ENCODE data around the gene GALNTL6. TPM values are rescaled to one million over a fixed set of nuclear protein-coding genes. Genes with fewer than 3 reads are reported as not detected.

The GALNTL6 gene
- total and polyA plus RNA-seq, 2 donors (not counting 1 experiment from before 2014, with no cell fraction given), result 0.99 to 1.1 TPM

DNA sequence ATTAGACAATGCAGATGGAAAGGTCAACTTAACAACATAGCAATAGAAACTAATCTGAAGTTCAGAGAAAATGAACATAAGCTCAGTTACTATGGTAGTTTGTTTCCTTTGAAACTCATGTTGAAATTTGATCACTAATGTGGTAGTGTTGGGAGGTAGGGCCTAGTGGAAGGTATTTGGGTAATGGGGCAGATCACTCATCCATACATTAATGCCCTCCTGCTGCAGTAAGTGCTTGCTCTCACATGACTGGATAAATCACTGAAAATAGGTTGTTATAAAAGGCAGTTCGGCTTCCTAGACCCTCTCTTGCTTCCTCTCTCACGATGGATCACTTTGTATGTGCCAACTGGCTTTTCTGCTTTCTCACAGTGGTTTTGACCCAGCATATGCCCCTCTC, 788.0 kb downstream of the GALNTL6 start:
- ATAC-seq (ENCODE audit: low read depth) (no peak), DNase-seq (no peak)
- no peak overlapping the region for H3K27ac ChIP-seq (ENCODE audit: low read length in 2 of 2)
- Mint-ChIP-seq H3K27ac (no peak overlapping the region), H3K4me1 (no peaks in the 10 kb centered on the region), H3K4me3 (no peak overlapping the region), H3K9me3 (ENCODE audit: insufficient read depth) (no peaks in the 10 kb centered on the region), H3K27me3 (no peaks in the 10 kb centered on the region)
- H3K79me2 ChIP-seq (ENCODE audit: control insufficient read depth, insufficient read depth, low read length), result no peaks in the 10 kb centered on the region
- no peak overlapping the region for H3K9ac ChIP-seq (ENCODE audit: low read length)
- no peaks in the 10 kb centered on the region for H3K36me3 ChIP-seq (replicated peaks in 1 of 2; ENCODE audit: control extremely low read depth in 1 of 2, control insufficient read depth in 1 of 2, extremely low read depth in 1 of 2, insufficient read depth in 2 of 2, low read length in 1 of 2)
- no peak overlapping the region for H3K4me3 ChIP-seq (ENCODE audit: control extremely low read depth in 1 of 5, extremely low read depth in 1 of 5, insufficient read depth in 1 of 5, low read depth in 2 of 5, low read length in 4 of 5)
- H2AFZ ChIP-seq (ENCODE audit: insufficient read depth, low read depth, low read length, poor library complexity, severe bottlenecking), result no peak overlapping the region
- ChIA-PET CTCF (no interaction called here), POLR2A (no interaction called here)
- no peaks in the 10 kb centered on the region for H3K9me3 ChIP-seq (ENCODE audit: control extremely low read depth in 1 of 3, control insufficient read depth in 2 of 3, insufficient read depth in 1 of 3, low read length in 2 of 3)
- no peaks in the 10 kb centered on the region for H3K4me1 ChIP-seq (ENCODE audit: control insufficient read depth in 2 of 2, insufficient read depth in 2 of 2, low read length in 2 of 2)
- intact Hi-C loops (cut with micrococcal nuclease), result no loop called here
- TF ChIP-seq, protein P1, sequence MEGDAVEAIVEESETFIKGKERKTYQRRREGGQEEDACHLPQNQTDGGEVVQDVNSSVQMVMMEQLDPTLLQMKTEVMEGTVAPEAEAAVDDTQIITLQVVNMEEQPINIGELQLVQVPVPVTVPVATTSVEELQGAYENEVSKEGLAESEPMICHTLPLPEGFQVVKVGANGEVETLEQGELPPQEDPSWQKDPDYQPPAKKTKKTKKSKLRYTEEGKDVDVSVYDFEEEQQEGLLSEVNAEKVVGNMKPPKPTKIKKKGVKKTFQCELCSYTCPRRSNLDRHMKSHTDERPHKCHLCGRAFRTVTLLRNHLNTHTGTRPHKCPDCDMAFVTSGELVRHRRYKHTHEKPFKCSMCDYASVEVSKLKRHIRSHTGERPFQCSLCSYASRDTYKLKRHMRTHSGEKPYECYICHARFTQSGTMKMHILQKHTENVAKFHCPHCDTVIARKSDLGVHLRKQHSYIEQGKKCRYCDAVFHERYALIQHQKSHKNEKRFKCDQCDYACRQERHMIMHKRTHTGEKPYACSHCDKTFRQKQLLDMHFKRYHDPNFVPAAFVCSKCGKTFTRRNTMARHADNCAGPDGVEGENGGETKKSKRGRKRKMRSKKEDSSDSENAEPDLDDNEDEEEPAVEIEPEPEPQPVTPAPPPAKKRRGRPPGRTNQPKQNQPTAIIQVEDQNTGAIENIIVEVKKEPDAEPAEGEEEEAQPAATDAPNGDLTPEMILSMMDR (IDR thresholded peaks at IDR 0.05), result no peak
- no peak for TF ChIP-seq EZH2 (IDR thresholded peaks at IDR 0.05; ENCODE audit: borderline replicate concordance, insufficient read depth, low read depth, low read length, poor library complexity, severe bottlenecking)
- H3K27me3 ChIP-seq (replicated peaks in 1 of 4; ENCODE audit: control extremely low read depth in 1 of 4, control insufficient read depth in 3 of 4, insufficient read depth in 4 of 4, low read length in 3 of 4), result no peaks in the 10 kb centered on the region
- 47% methylated on average over 2 of the region's 2 CpGs for WGBS (ENCODE audit: insufficient coverage)
- no peak overlapping the region for H3K4me2 ChIP-seq (replicated peaks; ENCODE audit: low read depth, low read length, poor library complexity, severe bottlenecking)
- H4K20me1 ChIP-seq (ENCODE audit: control insufficient read depth, insufficient read depth, low read length, poor library complexity, severe bottlenecking), result no peaks in the 10 kb centered on the region

GRCh38 chr4:172619218-172619617, 806.0 kb downstream of the GALNTL6 start:
- Histone ChIP-seq H3K4me2 (replicated peaks; ENCODE audit: low read depth, low read length, poor library complexity, severe bottlenecking) (no peak overlapping the region), H3K9ac (ENCODE audit: low read length) (no peak overlapping the region), H3K27ac (ENCODE audit: low read length in 2 of 2) (no peak overlapping the region), H3K27me3 (replicated peaks in 1 of 4; ENCODE audit: control extremely low read depth in 1 of 4, control insufficient read depth in 3 of 4, insufficient read depth in 4 of 4, low read length in 3 of 4) (no peaks in the 10 kb centered on the region), H3K36me3 (replicated peaks in 1 of 2; ENCODE audit: control extremely low read depth in 1 of 2, control insufficient read depth in 1 of 2, extremely low read depth in 1 of 2, insufficient read depth in 2 of 2, low read length in 1 of 2) (no peaks in the 10 kb centered on the region), H3K79me2 (ENCODE audit: control insufficient read depth, insufficient read depth, low read length) (no peaks in the 10 kb centered on the region), H3K9me3 (ENCODE audit: control extremely low read depth in 1 of 3, control insufficient read depth in 2 of 3, insufficient read depth in 1 of 3, low read length in 2 of 3) (no peaks in the 10 kb centered on the region), H3K4me3 (ENCODE audit: control extremely low read depth in 1 of 5, extremely low read depth in 1 of 5, insufficient read depth in 1 of 5, low read depth in 2 of 5, low read length in 4 of 5) (no peak overlapping the region), H3K4me1 (ENCODE audit: control insufficient read depth in 2 of 2, insufficient read depth in 2 of 2, low read length in 2 of 2) (no peaks in the 10 kb centered on the region), H4K20me1 (ENCODE audit: control insufficient read depth, insufficient read depth, low read length, poor library complexity, severe bottlenecking) (no peaks in the 10 kb centered on the region), H2AFZ (ENCODE audit: insufficient read depth, low read depth, low read length, poor library complexity, severe bottlenecking) (no peak overlapping the region)
- H3K4me1 Mint-ChIP-seq, result no peaks in the 10 kb centered on the region
- DNase-seq (no peak), ATAC-seq (ENCODE audit: low read depth) (no peak)
- no peaks in the 10 kb centered on the region for H3K9me3 Mint-ChIP-seq (ENCODE audit: insufficient read depth)
- WGBS (ENCODE audit: insufficient coverage), result 93% methylated on average over 4 of the region's 5 CpGs
- no peaks in the 10 kb centered on the region for H3K27me3 Mint-ChIP-seq
- ChIA-PET CTCF (no interaction called here), POLR2A (no interaction called here)
- intact Hi-C loops (cut with micrococcal nuclease), result no loop called here
- no peak overlapping the region for H3K27ac Mint-ChIP-seq
- no peak for TF ChIP-seq EZH2 (IDR thresholded peaks at IDR 0.05; ENCODE audit: borderline replicate concordance, insufficient read depth, low read depth, low read length, poor library complexity, severe bottlenecking)
- TF ChIP-seq, protein P1 (IDR thresholded peaks at IDR 0.05), result no peak
- H3K4me3 Mint-ChIP-seq, result no peak overlapping the region
